GM19239 (cell line): ENCODE data around the gene TAF4.

Experiments used
- DNase-seq: peaks from one replicate; pipeline ENCODE4 v3.0.0; 2011; ENCODE audit warnings: low spot score; ENCODE audit not compliant: insufficient read length
- FAIRE-seq: peaks from 2 replicates; lab custom pipeline; 2011; peaks lifted over from hg19 to GRCh38; lab: Jason Lieb, UNC

TAF4 gene

DNA sequence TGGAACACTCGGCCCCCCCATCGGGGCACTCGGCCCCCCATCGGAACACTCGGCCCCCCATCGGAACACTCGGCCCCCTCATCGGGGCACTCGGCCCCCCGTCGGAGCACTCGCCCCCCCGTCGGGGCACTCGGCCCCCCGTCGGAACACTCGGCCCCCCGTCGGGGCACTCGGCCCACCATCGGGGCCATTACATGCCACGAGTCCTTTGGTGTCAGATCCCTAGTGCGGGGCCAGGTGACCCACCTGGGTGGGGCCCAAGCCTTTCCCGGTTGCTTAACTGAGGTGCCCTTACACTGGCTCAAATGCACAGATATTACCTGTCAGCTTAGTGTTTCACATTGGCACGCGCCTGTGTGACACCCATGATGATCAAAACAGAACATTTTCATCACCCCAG, 95.9 kb downstream of the TAF4 start:
- no peak for DNase-seq
- no peak for FAIRE-seq

DNA sequence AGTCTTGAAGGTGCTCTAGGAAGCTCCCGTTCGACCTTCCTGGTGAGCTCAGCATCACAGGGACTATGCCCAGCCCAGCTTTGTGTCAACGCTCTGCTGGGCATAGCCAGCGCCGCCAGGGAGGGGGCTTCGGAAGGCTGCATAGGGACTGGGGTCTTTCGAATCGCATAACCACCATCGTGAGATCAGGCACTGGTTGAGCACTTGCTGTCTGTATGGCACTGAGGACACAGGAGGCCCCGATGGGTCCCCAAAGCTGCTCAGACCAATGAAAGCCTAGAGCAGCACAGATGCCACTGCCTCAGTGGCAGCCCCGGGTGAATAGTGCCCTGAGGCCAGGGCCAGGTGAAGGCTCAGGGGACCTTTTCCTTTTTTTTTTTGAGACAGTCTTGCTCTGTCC, 96.7 kb downstream of the TAF4 start:
- FAIRE-seq (no peak), DNase-seq (no peak)

GRCh38 chr20:61968036-61968810, 97.5 kb downstream of the TAF4 start:
- FAIRE-seq (no peak), DNase-seq (no peak)

DNA sequence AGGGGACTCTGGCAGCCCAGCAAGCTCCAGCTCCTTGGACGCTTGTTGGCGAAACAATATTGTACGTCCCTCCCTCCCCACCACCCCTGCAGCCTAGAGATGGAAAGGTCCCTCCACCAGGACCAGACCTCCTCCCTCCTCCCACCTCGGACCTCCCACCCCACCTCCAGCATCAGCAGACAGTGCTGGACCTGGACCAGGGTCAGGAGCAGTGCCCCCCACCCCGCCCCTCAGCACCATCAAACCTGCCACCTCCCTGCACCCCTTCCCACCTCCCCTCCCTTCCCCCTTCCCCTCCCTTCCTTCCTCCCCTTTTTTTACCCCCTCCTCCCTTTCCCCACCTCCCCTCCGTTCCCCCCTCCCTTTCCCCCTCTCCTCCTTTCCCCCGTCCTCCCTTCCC, 98.4 kb downstream of the TAF4 start:
- no peak for FAIRE-seq
- no peak for DNase-seq

DNA sequence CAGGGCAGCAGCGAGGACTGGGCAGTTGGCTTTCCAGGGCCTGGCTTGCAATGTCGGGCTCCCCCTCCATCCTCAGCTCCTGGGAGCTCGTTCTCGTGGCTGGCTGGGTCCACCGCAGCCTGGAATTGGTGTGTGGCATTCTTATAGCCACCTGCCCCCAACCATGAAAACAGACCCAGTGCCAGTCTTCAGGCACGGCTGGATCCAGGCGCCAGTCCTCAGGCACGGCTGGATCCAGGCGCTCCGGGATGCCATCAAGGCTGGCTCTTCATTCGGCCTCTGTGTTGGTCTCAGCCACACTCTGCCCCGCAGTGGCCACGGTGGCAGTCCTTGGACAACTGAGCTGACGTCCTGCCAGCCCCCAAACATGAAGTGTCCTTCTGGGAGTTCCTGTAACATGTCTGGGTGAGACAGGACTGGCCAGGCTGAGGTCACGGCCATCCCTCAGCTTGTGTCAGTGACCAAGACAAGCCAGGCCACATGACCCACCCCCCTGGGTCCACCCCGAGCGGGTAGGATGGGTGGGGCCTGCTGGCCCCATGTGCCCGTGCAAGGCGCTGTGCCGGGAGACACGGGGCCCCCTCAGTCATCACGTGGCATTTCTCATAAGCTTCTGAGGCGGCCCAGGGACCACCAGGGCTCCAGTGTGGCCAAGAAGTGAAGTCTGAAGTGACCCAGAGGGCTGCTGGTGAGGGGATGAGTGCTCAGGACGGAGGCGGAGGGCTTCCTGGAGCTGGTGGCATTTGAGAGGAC, 99.0 kb downstream of the TAF4 start:
- no peak for FAIRE-seq
- no peak for DNase-seq

GRCh38 chr20:61965606-61966491, 99.8 kb downstream of the TAF4 start:
- no peak for FAIRE-seq
- no peak for DNase-seq

GRCh38 chr20:61964675-61965605, 100.7 kb downstream of the TAF4 start:
- FAIRE-seq (no peak), DNase-seq (no peak)

GRCh38 chr20:61963885-61964674, 101.6 kb downstream of the TAF4 start:
- DNase-seq (no peak), FAIRE-seq (no peak)

- no peak for DNase-seq
- FAIRE-seq, result no peak
Observed at GRCh38 chr20:61963149-61963548, 102.5 kb downstream of the TAF4 start.

DNA sequence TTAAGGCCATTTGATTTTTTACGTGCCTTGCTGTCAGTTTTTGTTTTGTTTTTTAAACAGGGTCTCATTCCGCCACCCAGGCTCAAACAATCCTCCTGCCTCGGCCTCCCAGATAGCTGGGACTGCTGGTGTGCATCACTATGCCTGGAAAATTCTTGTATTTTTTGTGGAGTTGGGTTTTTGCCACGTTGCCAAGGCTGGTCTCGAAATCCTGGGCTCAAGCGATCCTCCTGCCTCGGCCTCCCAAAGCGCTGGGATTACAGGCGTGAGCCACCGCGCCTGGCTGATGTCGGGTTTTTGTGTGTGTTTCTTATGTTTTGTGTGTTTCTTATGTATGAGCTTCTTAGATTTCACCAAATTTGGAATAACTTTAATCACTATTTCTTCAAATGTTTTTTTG, 104.8 kb downstream of the TAF4 start:
- no peak for FAIRE-seq

DNA sequence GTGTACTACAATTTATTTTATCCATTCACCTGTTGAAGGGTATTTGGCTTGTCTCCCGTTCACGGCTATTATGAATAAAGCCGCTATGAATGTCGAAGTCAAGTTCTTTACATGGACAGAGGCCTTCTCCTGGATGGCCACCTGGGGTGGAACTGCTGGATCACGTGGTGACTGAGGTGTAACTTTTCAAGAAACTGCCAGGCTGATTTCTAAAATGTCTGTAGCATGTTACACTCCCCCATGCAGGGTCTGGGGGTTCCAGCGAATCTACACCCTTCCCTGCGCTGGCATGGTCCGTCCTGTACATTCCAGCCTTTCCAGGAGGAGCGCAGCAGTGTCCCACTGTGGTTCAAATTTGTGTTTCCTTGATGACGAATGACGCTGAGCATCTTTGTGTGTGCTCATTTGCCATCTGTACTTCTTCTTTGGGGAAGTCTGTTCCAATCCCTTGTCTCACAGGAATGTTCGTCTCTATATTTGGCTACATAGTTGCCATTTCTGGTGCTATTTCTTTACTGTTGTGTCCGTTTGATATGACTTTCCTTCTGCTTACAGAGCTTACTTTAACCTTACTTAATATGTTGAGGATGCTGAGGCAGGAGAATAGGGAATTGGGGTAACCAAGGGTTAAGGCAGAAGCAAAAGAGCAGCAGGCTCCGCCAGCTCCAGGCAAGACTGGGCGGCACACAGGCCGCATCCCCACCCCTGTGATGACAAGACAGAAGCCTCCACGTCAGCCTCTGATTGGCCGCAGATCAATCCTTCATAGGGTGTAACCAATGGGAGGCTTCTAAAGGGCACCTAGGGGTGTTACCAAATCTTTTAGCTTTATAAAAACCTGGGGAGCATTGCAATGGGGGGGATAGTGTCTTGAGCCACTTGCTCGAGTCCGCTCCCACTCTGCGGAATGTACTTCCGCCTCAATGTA, 106.6 kb downstream of the TAF4 start:
- FAIRE-seq, result no peak

More for the DNA sequence above, 104.8 kb downstream of the TAF4 start:
- DNase-seq, result no peak

GRCh38 chr20:61957961-61958715, 107.5 kb downstream of the TAF4 start:
- FAIRE-seq, result no peak
- no peak for DNase-seq

More for the DNA sequence above, 106.6 kb downstream of the TAF4 start:
- DNase-seq, result no peak

DNA sequence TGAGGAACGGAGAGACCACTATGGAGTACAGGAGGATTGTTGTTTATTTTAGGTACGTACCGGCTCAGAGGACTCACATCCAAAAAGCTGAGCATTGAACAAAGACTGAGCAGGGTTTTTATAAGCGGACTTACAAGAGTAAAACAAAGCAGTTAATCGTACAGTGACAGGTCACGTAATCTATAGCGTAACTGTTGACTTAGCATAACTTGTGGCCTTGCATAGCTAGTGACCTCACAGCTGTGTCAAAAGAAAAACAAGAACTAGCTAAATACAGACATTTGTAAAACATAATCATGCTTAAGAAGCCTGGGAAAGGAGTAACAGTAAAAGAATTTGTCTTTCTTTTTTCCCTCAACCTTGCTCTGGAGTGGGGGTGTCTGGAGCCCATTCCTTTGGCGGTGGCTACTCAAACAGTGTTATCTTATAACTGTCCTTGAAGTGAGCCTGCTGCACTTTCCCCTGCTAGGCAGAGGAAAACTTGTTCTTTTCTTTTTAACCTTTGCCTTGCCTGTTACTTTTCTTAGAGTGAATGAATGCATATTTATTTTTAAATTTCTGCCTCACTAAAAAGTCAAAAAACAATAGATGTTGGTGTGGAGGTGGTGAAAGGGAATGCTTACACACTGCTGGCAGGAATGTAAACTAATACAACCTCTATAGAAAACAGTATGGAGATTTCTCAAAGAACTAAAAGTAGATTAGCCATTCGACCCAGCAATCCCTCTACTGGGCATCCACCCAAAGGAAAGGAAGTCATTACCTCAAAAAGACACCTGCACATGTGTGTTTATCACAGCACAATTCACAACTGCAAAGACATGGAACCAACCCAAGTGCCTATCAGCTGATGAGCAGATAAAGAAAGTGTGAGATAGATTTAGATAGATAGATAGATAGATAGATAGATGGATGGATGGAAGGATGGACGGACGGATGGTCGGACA, 109.0 kb downstream of the TAF4 start:
- FAIRE-seq (no peak), DNase-seq (no peak)

DNA sequence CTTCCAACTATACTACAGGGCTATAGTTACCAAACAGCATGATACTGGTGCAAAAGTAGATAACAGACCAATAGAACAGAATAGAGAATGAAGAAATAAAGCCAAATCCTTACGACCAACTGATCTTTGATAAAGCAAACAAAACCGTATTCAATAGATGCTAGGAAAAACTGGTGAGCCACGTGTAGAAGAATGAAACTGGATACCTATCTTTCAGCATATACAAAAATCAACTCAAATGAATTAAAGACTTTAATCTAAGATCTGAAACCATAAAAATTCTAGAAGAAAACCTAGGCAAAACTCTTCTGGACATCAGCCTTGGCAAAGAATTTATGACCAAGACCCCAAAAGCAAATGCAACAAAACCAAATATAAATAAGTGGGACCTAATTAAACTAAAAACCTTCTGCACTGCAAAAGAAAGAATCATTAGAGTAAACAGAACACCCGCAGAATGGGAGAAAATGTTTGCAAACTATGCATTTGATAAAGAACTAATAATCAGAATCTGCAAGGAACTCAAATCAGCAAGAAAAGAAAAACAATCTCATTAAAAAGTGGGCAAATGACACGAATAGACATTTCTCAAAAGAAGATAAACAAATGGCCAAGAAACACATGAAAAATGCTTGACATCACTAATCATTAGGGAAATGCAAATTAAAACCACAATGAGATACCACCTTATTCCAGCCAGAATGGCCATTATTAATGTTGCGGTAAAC, 109.8 kb downstream of the TAF4 start:
- FAIRE-seq (no peak), DNase-seq (no peak)

GRCh38 chr20:61954276-61955021, 111.2 kb downstream of the TAF4 start:
- DNase-seq (no peak), FAIRE-seq (no peak)
